ENCODE data around the gene CNTN4.

CNTN4 gene

GRCh38 chr3:2372306-2372705 lies 273.6 kb downstream of the CNTN4 start:
- Histone ChIP-seq H4K20me1 (ENCODE audit: insufficient read depth, low read length) (no peaks in the 10 kb centered on the region; the same call in 1 of the 2 replicates), H3F3A (ENCODE audit: insufficient read depth, low read length) (no peaks in the 10 kb centered on the region), H3K36me3 (ENCODE audit: insufficient read depth, low read length) (no peaks in the 10 kb centered on the region), H3K9me2 (ENCODE audit: low read depth, low read length) (no peaks in the 10 kb centered on the region), H3K4me1 (ENCODE audit: insufficient read depth, low read length, severe bottlenecking) (no peaks in the 10 kb centered on the region), H3K9ac (ENCODE audit: low read length) (no peak overlapping the region), H3K4me2 (ENCODE audit: low read length) (no peak overlapping the region), H3K27me3 (ENCODE audit: insufficient read depth, low read length) (no peaks in the 10 kb centered on the region), H2AFZ (ENCODE audit: low read length) (no peak overlapping the region), H3K79me2 (ENCODE audit: insufficient read depth, low read length) (no peaks in the 10 kb centered on the region), H3K9me3 (ENCODE audit: low read length) (no peaks in the 10 kb centered on the region), H3K4me3 (ENCODE audit: low read depth, low read length, poor library complexity, severe bottlenecking) (no peak overlapping the region), H3K27ac (ENCODE audit: low read depth, low read length, poor library complexity, severe bottlenecking) (no peak overlapping the region)
- TF ChIP-seq EZH2 (IDR thresholded peaks at IDR 0.05; ENCODE audit: borderline replicate concordance, low read length) (no peak), CTCF (IDR thresholded peaks at IDR 0.05; ENCODE audit: low read length) (no peak)

- Histone ChIP-seq H3K27me3 (ENCODE audit: insufficient read depth, low read length) (no peaks in the 10 kb centered on the region), H3F3A (ENCODE audit: insufficient read depth, low read length) (no peaks in the 10 kb centered on the region), H3K4me2 (ENCODE audit: low read length) (no peak overlapping the region), H4K20me1 (ENCODE audit: insufficient read depth, low read length) (no peaks in the 10 kb centered on the region; the same call in 1 of the 2 replicates), H3K9me3 (ENCODE audit: low read length) (no peaks in the 10 kb centered on the region), H2AFZ (ENCODE audit: low read length) (no peak overlapping the region), H3K27ac (ENCODE audit: low read depth, low read length, poor library complexity, severe bottlenecking) (no peak overlapping the region), H3K9me2 (ENCODE audit: low read depth, low read length) (no peaks in the 10 kb centered on the region), H3K4me3 (ENCODE audit: low read depth, low read length, poor library complexity, severe bottlenecking) (no peak overlapping the region), H3K79me2 (ENCODE audit: insufficient read depth, low read length) (no peaks in the 10 kb centered on the region), H3K9ac (ENCODE audit: low read length) (no peak overlapping the region), H3K36me3 (ENCODE audit: insufficient read depth, low read length) (no peaks in the 10 kb centered on the region), H3K4me1 (ENCODE audit: insufficient read depth, low read length, severe bottlenecking) (no peaks in the 10 kb centered on the region)
- TF ChIP-seq CTCF (IDR thresholded peaks at IDR 0.05; ENCODE audit: low read length): no peak
- TF ChIP-seq EZH2 (IDR thresholded peaks at IDR 0.05; ENCODE audit: borderline replicate concordance, low read length): no peak
Observed at GRCh38 chr3:2375376-2375775, 276.7 kb downstream of the CNTN4 start.

GRCh38 chr3:2377281-2377680 lies 278.6 kb downstream of the CNTN4 start:
- TF ChIP-seq CTCF (IDR thresholded peaks at IDR 0.05; ENCODE audit: low read length) (no peak), EZH2 (IDR thresholded peaks at IDR 0.05; ENCODE audit: borderline replicate concordance, low read length) (no peak)

More at GRCh38 chr3:2377281-2377680, 278.6 kb downstream of the CNTN4 start:
- no peak overlapping the region for H3K4me3 ChIP-seq (ENCODE audit: low read depth, low read length, poor library complexity, severe bottlenecking)
- no peak overlapping the region for H2AFZ ChIP-seq (ENCODE audit: low read length)
- H3K4me2 ChIP-seq (ENCODE audit: low read length): no peak overlapping the region
- H3K9me2 ChIP-seq (ENCODE audit: low read depth, low read length): no peaks in the 10 kb centered on the region
- no peaks in the 10 kb centered on the region for H3K9me3 ChIP-seq (ENCODE audit: low read length)
- no peak overlapping the region for H3K27ac ChIP-seq (ENCODE audit: low read depth, low read length, poor library complexity, severe bottlenecking)
- H3K36me3 ChIP-seq (ENCODE audit: insufficient read depth, low read length): no peaks in the 10 kb centered on the region
- H3K4me1 ChIP-seq (ENCODE audit: insufficient read depth, low read length, severe bottlenecking): no peaks in the 10 kb centered on the region
- H3K27me3 ChIP-seq (ENCODE audit: insufficient read depth, low read length): no peaks in the 10 kb centered on the region
- no peaks in the 10 kb centered on the region for H3F3A ChIP-seq (ENCODE audit: insufficient read depth, low read length)
- no peaks in the 10 kb centered on the region; the same call in 1 of the 2 replicates for H4K20me1 ChIP-seq (ENCODE audit: insufficient read depth, low read length)
- H3K79me2 ChIP-seq (ENCODE audit: insufficient read depth, low read length): no peaks in the 10 kb centered on the region
- H3K9ac ChIP-seq (ENCODE audit: low read length): no peak overlapping the region
